ENCODE data around the gene PANK2.

Gene PANK2

GRCh38 chr20:3909952-3910366, 20.8 kb downstream of the PANK2 start:
- H3K4me3 ChIP-seq (ENCODE audit: low read length) = no peak overlapping the region
- H2AFZ ChIP-seq (ENCODE audit: low read depth, low read length) = no peak overlapping the region
- no peak overlapping the region for H3K27ac ChIP-seq (ENCODE audit: low read length)
- H4K20me1 ChIP-seq (ENCODE audit: insufficient read depth, low read length) = peaks cover 78% of the 10 kb centered on the region
- H3K4me2 ChIP-seq (ENCODE audit: low read length) = no peak overlapping the region
- H3K9ac ChIP-seq (ENCODE audit: low read length) = no peak overlapping the region
- TF ChIP-seq CTCF (IDR thresholded peaks at IDR 0.05; ENCODE audit: low read depth, low read length) = no peak
- H3K9me3 ChIP-seq (ENCODE audit: insufficient read depth, low read length) = no peaks in the 10 kb centered on the region
- H3K79me2 ChIP-seq (ENCODE audit: low read length) = peaks cover 89% of the 10 kb centered on the region
- H3K36me3 ChIP-seq (replicated peaks; ENCODE audit: low read depth, low read length) = peaks cover 62% of the 10 kb centered on the region
- H3K27me3 ChIP-seq (ENCODE audit: low read depth, low read length) = no peaks in the 10 kb centered on the region
- H3K4me1 ChIP-seq (ENCODE audit: low read length) = peaks cover 58% of the 10 kb centered on the region

- peaks cover 89% of the 10 kb centered on the region for H3K79me2 ChIP-seq (ENCODE audit: low read length)
- H2AFZ ChIP-seq (ENCODE audit: low read depth, low read length) = no peak overlapping the region
- H3K9ac ChIP-seq (ENCODE audit: low read length) = no peak overlapping the region
- TF ChIP-seq CTCF (IDR thresholded peaks at IDR 0.05; ENCODE audit: low read depth, low read length) = no peak
- no peak for TF ChIP-seq EZH2phosphoT487 (IDR thresholded peaks at IDR 0.05; ENCODE audit: low read depth)
- no peak overlapping the region for H3K27ac ChIP-seq (ENCODE audit: low read length)
- peaks cover 79% of the 10 kb centered on the region for H4K20me1 ChIP-seq (ENCODE audit: insufficient read depth, low read length)
- no peak overlapping the region for H3K4me3 ChIP-seq (ENCODE audit: low read length)
- peaks cover 58% of the 10 kb centered on the region for H3K4me1 ChIP-seq (ENCODE audit: low read length)
- H3K4me2 ChIP-seq (ENCODE audit: low read length) = no peak overlapping the region
- peaks cover 65% of the 10 kb centered on the region for H3K36me3 ChIP-seq (replicated peaks; ENCODE audit: low read depth, low read length)
- no peaks in the 10 kb centered on the region for H3K27me3 ChIP-seq (ENCODE audit: low read depth, low read length)
- H3K9me3 ChIP-seq (ENCODE audit: insufficient read depth, low read length) = no peaks in the 10 kb centered on the region
These were observed 21.7 kb downstream of the PANK2 start for GRCh38 chr20:3910853-3911252.

- no peak overlapping the region for H3K9ac ChIP-seq (ENCODE audit: low read length)
- H3K4me2 ChIP-seq (ENCODE audit: low read length) = no peak overlapping the region
- peaks cover 73% of the 10 kb centered on the region for H3K36me3 ChIP-seq (replicated peaks; ENCODE audit: low read depth, low read length)
- H3K27ac ChIP-seq (ENCODE audit: low read length) = no peak overlapping the region
- H3K79me2 ChIP-seq (ENCODE audit: low read length) = peaks cover 90% of the 10 kb centered on the region
- H4K20me1 ChIP-seq (ENCODE audit: insufficient read depth, low read length) = peaks cover 80% of the 10 kb centered on the region
- H2AFZ ChIP-seq (ENCODE audit: low read depth, low read length) = no peak overlapping the region
- H3K4me3 ChIP-seq (ENCODE audit: low read length) = no peak overlapping the region
- no peaks in the 10 kb centered on the region for H3K9me3 ChIP-seq (ENCODE audit: insufficient read depth, low read length)
- H3K27me3 ChIP-seq (ENCODE audit: low read depth, low read length) = no peaks in the 10 kb centered on the region
- peaks cover 47% of the 10 kb centered on the region for H3K4me1 ChIP-seq (ENCODE audit: low read length)
- no peak for TF ChIP-seq CTCF (IDR thresholded peaks at IDR 0.05; ENCODE audit: low read depth, low read length)
- TF ChIP-seq EZH2phosphoT487 (IDR thresholded peaks at IDR 0.05; ENCODE audit: low read depth) = no peak
These were observed 22.8 kb downstream of the PANK2 start for GRCh38 chr20:3911956-3912355.

- no peaks in the 10 kb centered on the region for H3K9me3 ChIP-seq (ENCODE audit: insufficient read depth, low read length)
- peak overlapping the region; percentile 66 for H3K4me2 ChIP-seq (ENCODE audit: low read length)
- H4K20me1 ChIP-seq (ENCODE audit: insufficient read depth, low read length) = peaks cover 75% of the 10 kb centered on the region
- H3K9ac ChIP-seq (ENCODE audit: low read length) = peak overlapping the region; percentile 12; the same call in 1 of the 2 replicates
- no peak for TF ChIP-seq CTCF (IDR thresholded peaks at IDR 0.05; ENCODE audit: low read depth, low read length)
- no peak for TF ChIP-seq EZH2phosphoT487 (IDR thresholded peaks at IDR 0.05; ENCODE audit: low read depth)
- peaks cover 76% of the 10 kb centered on the region for H3K36me3 ChIP-seq (replicated peaks; ENCODE audit: low read depth, low read length)
- H3K27ac ChIP-seq (ENCODE audit: low read length) = peak overlapping the region; percentile 70
- peaks cover 27% of the 10 kb centered on the region for H3K4me1 ChIP-seq (ENCODE audit: low read length)
- H3K27me3 ChIP-seq (ENCODE audit: low read depth, low read length) = no peaks in the 10 kb centered on the region
- H3K4me3 ChIP-seq (ENCODE audit: low read length) = peak overlapping the region; percentile 45
- peaks cover 91% of the 10 kb centered on the region for H3K79me2 ChIP-seq (ENCODE audit: low read length)
- no peak overlapping the region for H2AFZ ChIP-seq (ENCODE audit: low read depth, low read length)
These were observed 25.3 kb downstream of the PANK2 start for GRCh38 chr20:3914446-3914845.
